Measurements from ENCODE around the gene RSBN1L.

DNA sequence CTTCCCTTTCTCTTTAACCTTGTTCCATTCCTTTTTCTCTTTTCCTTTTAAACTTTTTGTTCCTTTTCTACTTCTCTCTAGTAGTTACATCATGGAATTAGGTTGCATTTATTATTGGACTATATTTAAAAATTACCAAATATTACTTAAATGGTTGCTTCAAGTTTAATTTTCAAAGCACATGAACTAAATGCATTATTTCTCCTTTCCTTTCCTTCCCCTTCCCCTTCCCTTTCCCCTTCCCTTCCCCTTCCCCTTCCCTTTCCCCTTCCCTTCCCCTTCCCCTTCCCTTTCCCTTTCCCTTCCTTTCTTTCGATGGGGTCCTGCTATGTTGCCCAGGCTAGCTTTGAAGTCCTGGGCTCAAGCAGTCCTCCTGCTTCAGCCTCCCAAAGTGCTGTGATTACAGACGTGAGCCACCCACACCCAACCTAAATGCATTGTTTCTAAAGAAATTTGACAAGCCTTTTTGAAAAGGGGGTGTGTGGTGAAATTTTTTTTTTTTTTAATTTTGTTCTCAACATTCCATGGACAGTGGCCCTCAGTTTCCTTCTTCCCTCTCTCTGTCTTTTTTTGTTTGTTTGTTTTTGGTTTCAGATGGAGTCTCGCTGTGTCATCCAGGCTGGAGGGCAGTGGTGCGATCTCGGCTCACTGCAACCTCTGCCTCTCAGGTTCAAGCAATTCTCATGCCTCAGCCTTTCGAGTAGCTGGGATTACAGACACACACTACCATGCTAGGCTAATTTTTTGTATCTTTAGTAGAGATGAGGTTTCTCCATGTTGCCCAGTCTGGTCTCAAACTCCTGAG lies 70.7 kb downstream of the RSBN1L start:
- TF ChIP-seq POLR2A (IDR thresholded peaks at IDR 0.05; ENCODE audit: low read length) = no peak
- TF ChIP-seq GATA1 (IDR thresholded peaks at IDR 0.05; ENCODE audit: low read depth, low read length) = no peak
